IMR-90 (cell line): ENCODE results near the gene NBPF1.
"Not testable (repeated sequence)": the region's sequence is repeated elsewhere in the genome, so short reads cannot be mapped to it uniquely, and the experiment has no call there.

Source experiments
- CEBPB ChIP-seq: IDR thresholded peaks from 2 replicates; pipeline ENCODE4 v1.6.1; 2012; ENCODE audit warnings: low read depth, low read length, improper control_type of control experiment
- CTCF ChIP-seq: conservative IDR thresholded peaks from 2 replicates; pipeline ENCODE4 v1.5.1; 2012; ENCODE audit warnings: mild to moderate bottlenecking, low read depth, low read length, improper control_type of control experiment
- MAZ ChIP-seq: IDR thresholded peaks from 2 replicates; pipeline ENCODE4 v1.6.1; 2012; ENCODE audit warnings: low read depth, mild to moderate bottlenecking, low read length, improper control_type of control experiment, moderate library complexity, borderline replicate concordance
- MXI1 ChIP-seq: IDR thresholded peaks from 2 replicates; pipeline ENCODE4 v1.6.1; 2012; ENCODE audit warnings: low read depth, mild to moderate bottlenecking, low read length, moderate library complexity, borderline replicate concordance
- NFE2L2 ChIP-seq: fragments of 150-350 bp; IDR thresholded peaks from 2 replicates; pipeline ENCODE4 v1.6.1; 2016; ENCODE audit warnings: low read depth, mild to moderate bottlenecking, low read length
- POLR2A ChIP-seq: IDR thresholded peaks from 2 replicates; pipeline ENCODE4 v1.6.1; 2012; ENCODE audit warnings: mild to moderate bottlenecking, low read depth, low read length
- RAD21 ChIP-seq: IDR thresholded peaks from 2 replicates; pipeline ENCODE4 v1.6.1; 2012; ENCODE audit warnings: low read length, improper control_type of control experiment
- RCOR1 ChIP-seq: IDR thresholded peaks from 2 replicates; pipeline ENCODE4 v1.6.1; 2012; ENCODE audit warnings: mild to moderate bottlenecking, low read length, improper control_type of control experiment; ENCODE audit not compliant: insufficient replicate concordance
- RFX5 ChIP-seq: IDR thresholded peaks from 2 replicates; pipeline ENCODE4 v1.8.0; 2012; ENCODE audit warnings: low read depth, mild to moderate bottlenecking, low read length, moderate library complexity
- SMC3 ChIP-seq: fragments of 150-350 bp; IDR thresholded peaks from 2 replicates; pipeline ENCODE4 v1.6.1; 2016; ENCODE audit warnings: low read depth, mild to moderate bottlenecking, antibody characterized with exemption, low read length, moderate library complexity
- USF2 ChIP-seq: fragments of 150-350 bp; IDR thresholded peaks from 2 replicates; pipeline ENCODE4 v1.6.1; 2017; ENCODE audit warnings: mild to moderate bottlenecking, antibody characterized with exemption, low read length, low read depth
- TF ChIP-seq, protein P1 (sequence below): fragments of 150-350 bp; IDR thresholded peaks from 2 replicates; pipeline ENCODE4 v1.6.1; 2016; ENCODE audit warnings: low read depth, mild to moderate bottlenecking, low read length, moderate library complexity, borderline replicate concordance

GRCh38 chr1:16603623-16604022, 9.7 kb downstream of the NBPF1 start:
- not testable (repeated sequence) for TF ChIP-seq RFX5, CTCF, CEBPB, POLR2A, MXI1, RCOR1, MAZ, SMC3, RAD21, USF2, NFE2L2
- TF ChIP-seq, protein P1, sequence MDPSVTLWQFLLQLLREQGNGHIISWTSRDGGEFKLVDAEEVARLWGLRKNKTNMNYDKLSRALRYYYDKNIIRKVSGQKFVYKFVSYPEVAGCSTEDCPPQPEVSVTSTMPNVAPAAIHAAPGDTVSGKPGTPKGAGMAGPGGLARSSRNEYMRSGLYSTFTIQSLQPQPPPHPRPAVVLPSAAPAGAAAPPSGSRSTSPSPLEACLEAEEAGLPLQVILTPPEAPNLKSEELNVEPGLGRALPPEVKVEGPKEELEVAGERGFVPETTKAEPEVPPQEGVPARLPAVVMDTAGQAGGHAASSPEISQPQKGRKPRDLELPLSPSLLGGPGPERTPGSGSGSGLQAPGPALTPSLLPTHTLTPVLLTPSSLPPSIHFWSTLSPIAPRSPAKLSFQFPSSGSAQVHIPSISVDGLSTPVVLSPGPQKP = not testable (repeated sequence)
